Right lobe of liver (tissue), 6 donors: Measurements from ENCODE around the gene KIF3B. TPM values are rescaled to one million over a fixed set of nuclear protein-coding genes. Genes with fewer than 3 reads are reported as not detected.
"Not testable (repeated sequence)": the region's sequence is repeated elsewhere in the genome, so short reads cannot be mapped to it uniquely, and the experiment has no call there.

Source experiments
- ATAC-seq, 4 donors: fragments of 200-7000 bp; cut with Tn5 transposase; one replicate each; pipeline ENCODE4 v1.9.1; 2020; ENCODE audit warnings: mild to moderate bottlenecking in 4 of 4, moderate library complexity in 4 of 4
- DNase-seq, 3 donors: peaks; one replicate each; pipeline ENCODE4 v3.0.0-alpha.2; 2020
- H3K27ac ChIP-seq, 3 donors: fragments of 200-600 bp; one replicate each; pipeline ENCODE4 v1.8.0; 2022
- H3K27me3 ChIP-seq, 2 donors: fragments of 200-600 bp; one replicate each; pipeline ENCODE4 v1.8.0; 2022
- H3K36me3 ChIP-seq, 4 donors: fragments of 200-600 bp; sonication (generic) in 1 of 4; one replicate each; pipeline versions ENCODE4 v1.5.1 to v1.8.0; 2017 to 2022; ENCODE audit warnings: control low read depth in 1 of 4
- H3K4me1 ChIP-seq, 4 donors: fragments of 200-600 bp; sonication (generic) in 1 of 4; one replicate each; pipeline versions ENCODE4 v1.5.1 to v1.8.0; 2017 to 2022; ENCODE audit warnings: control low read depth in 1 of 4
- H3K4me3 ChIP-seq, 3 donors: fragments of 200-600 bp; one replicate each; pipeline ENCODE4 v1.8.0; 2022
- H3K9me3 ChIP-seq, 4 donors: fragments of 200-600 bp; sonication (generic) in 1 of 4; one replicate each; pipeline versions ENCODE4 v1.5.1 to v1.8.0; 2017 to 2022; ENCODE audit warnings: control low read depth in 1 of 4
- CTCF ChIP-seq, 4 donors: fragments of 200-600 bp in 3 of 4; fragments of 450-650 bp in 1 of 4; IDR thresholded peaks; one replicate each; pipeline versions ENCODE4 v1.5.1 to v1.8.0; 2016 to 2022; ENCODE audit warnings: antibody characterized with exemption in 4 of 4, mild to moderate bottlenecking in 2 of 4
- POLR2A ChIP-seq: fragments of 450-650 bp; IDR thresholded peaks from one replicate; pipeline ENCODE4 v1.6.1; 2017; ENCODE audit warnings: antibody characterized with exemption, mild to moderate bottlenecking
- WGBS: methylation state at CpG from one replicate; pipeline ENCODE4 v1.1.6; 2018; ENCODE audit warnings: low coverage, low lambda C conversion rate; ENCODE audit not compliant: insufficient coverage; ENCODE audit errors: missing lambda C conversion rate; 5-methylcytosine and 5-hydroxymethylcytosine counted together
- intact Hi-C, 2 donors: fragments of 100-400 bp; cut with DNase I; formaldehyde crosslinking; loops; one replicate each; pipeline versions ENCODE4 v1.11.2 to v1.14.1; 2022
- total RNA-seq, 6 experiments: library from RNA; depleted of rRNA in 2 of 6; stranded (reverse); fragments of >200 nt in 2 of 6; fragmentation: NEBNext Ultra II Directional in 3 of 6; extraction: Animal tissue kit (Norgen Biotek cat#: 25700) in 3 of 6; gene quantifications; one replicate each; pipeline versions ENCODE4 v1.1.0 to v1.2.4, GENCODE V29; 2016 to 2023
- donor health status: DM: no; HTN: yes; CAD: no.
- donor health status: DM: no; HTN: no; CAD: no.
- donor health status: DM: no; HTN: no; CAD: no.
- donor health status: DM: no; HTN: yes; CAD: no.
- donor health status: DM: no; HTN: yes; CAD: no.

Gene KIF3B
- total RNA-seq, 6 experiments from 2014 or later, result 16.4 to 23.6 (median 20.7) TPM

- TF ChIP-seq POLR2A, result no peak
- no peak for TF ChIP-seq CTCF (IDR thresholded peaks at IDR 0.05)
- intact Hi-C loops, result no loop called here
- H3K4me1 ChIP-seq, result peaks cover 0 to 58% (median 27%) of the 10 kb centered on the region in 4 donors
Observed at GRCh38 chr20:32368925-32369324, 91.5 kb downstream of the KIF3B start.

GRCh38 chr20:32370897-32371296, 93.4 kb downstream of the KIF3B start:
- ATAC-seq (no peak), DNase-seq (no peak)
- Histone ChIP-seq H3K27me3 (no peaks in the 10 kb centered on the region), H3K4me1 (peaks cover 0 to 48% (median 22%) of the 10 kb centered on the region in 4 donors), H3K9me3 (no peaks in the 10 kb centered on the region), H3K27ac (no peak overlapping the region), H3K36me3 (peaks cover 0 to 10% (median 6%) of the 10 kb centered on the region in 4 donors), H3K4me3 (no peak overlapping the region)
- TF ChIP-seq CTCF (IDR thresholded peaks at IDR 0.05) (no peak), POLR2A (no peak)
- intact Hi-C loops, result no loop called here
- 100% methylated on average over 2 of the region's 2 CpGs for WGBS

More at GRCh38 chr20:32368925-32369324, 91.5 kb downstream of the KIF3B start:
- Histone ChIP-seq H3K4me3 (no peak overlapping the region), H3K9me3 (no peaks in the 10 kb centered on the region), H3K36me3 (peaks cover 0 to 3% (median 2%) of the 10 kb centered on the region in 4 donors), H3K27ac (peak overlapping the region in 2 of 3 donors; percentile 19 to 71), H3K27me3 (no peaks in the 10 kb centered on the region)
- no peak for DNase-seq
- 64% methylated on average over 6 of the region's 6 CpGs for WGBS
- no peak for ATAC-seq

- Histone ChIP-seq H3K27me3 (no peaks in the 10 kb centered on the region), H3K36me3 (peaks cover 0 to 14% (median 3%) of the 10 kb centered on the region in 4 donors), H3K4me3 (no peak overlapping the region), H3K27ac (no peak overlapping the region), H3K4me1 (no peaks in the 10 kb centered on the region), H3K9me3 (no peaks in the 10 kb centered on the region)
- intact Hi-C loops, result no loop called here
- DNase-seq (no peak), ATAC-seq (no peak)
- 85% methylated on average over 2 of the region's 2 CpGs for WGBS
- TF ChIP-seq POLR2A, result no peak
- no peak for TF ChIP-seq CTCF (IDR thresholded peaks at IDR 0.05)
Observed at GRCh38 chr20:32378461-32378860, 101.0 kb downstream of the KIF3B start.

GRCh38 chr20:32380037-32380436, 102.6 kb downstream of the KIF3B start:
- H3K4me3 ChIP-seq, H3K9me3 ChIP-seq, H3K27ac ChIP-seq, H3K36me3 ChIP-seq, ATAC-seq, DNase-seq, intact Hi-C loops, H3K27me3 ChIP-seq: not testable (repeated sequence)
- WGBS, result 96% methylated on average over 2 of the region's 9 CpGs
- H3K4me1 ChIP-seq, result peaks cover 0 to 11% (median 2%) of the 10 kb centered on the region in 4 donors

- WGBS, result 84% methylated on average over 3 of the region's 3 CpGs
- no peak overlapping the region for H3K27ac ChIP-seq
- intact Hi-C loops, result no loop called here
- H3K36me3 ChIP-seq, result peaks cover 0 to 6% (median 0%) of the 10 kb centered on the region in 4 donors
- TF ChIP-seq POLR2A, result no peak
- DNase-seq (no peak), ATAC-seq (no peak)
- H3K4me3 ChIP-seq, result no peak overlapping the region
- H3K9me3 ChIP-seq, result no peaks in the 10 kb centered on the region
- peaks cover 0 to 18% (median 2%) of the 10 kb centered on the region in 4 donors for H3K4me1 ChIP-seq
- H3K27me3 ChIP-seq, result no peaks in the 10 kb centered on the region
Observed at GRCh38 chr20:32380745-32381144, 103.3 kb downstream of the KIF3B start.
